ENCODE results near the gene CDA. TPM values are rescaled to one million over a fixed set of nuclear protein-coding genes. Genes with fewer than 3 reads are reported as not detected.
A peak's percentile ranks its signal among the peaks of the same experiment; 100 is the strongest.

Gene CDA
- total and polyA plus RNA-seq, 2 donors from 2014 or later = 6.0 to 29.9 TPM

- peaks cover 0 to 10% (median 6%) of the 10 kb centered on the region in 3 donors for H3K4me1 ChIP-seq (ENCODE audit: control insufficient read depth in 2 of 3, insufficient read depth in 2 of 3, low read depth in 1 of 3, low read length in 3 of 3)
- no peaks in the 10 kb centered on the region for H3K9me3 ChIP-seq (ENCODE audit: control insufficient read depth in 2 of 3, insufficient read depth in 1 of 3, low read length in 3 of 3)
- H3K9ac ChIP-seq (ENCODE audit: low read length in 3 of 3) = peak overlapping the region; percentile 57 to 81 (median 59)
- H3K27ac ChIP-seq (ENCODE audit: low read depth in 2 of 2, low read length in 2 of 2) = no peak overlapping the region
- no peak for TF ChIP-seq CTCF (IDR thresholded peaks at IDR 0.05; ENCODE audit: borderline replicate concordance, extremely low read depth, insufficient read depth)
- peaks cover 2 to 31% (median 12%) of the 10 kb centered on the region in 3 donors for H3K36me3 ChIP-seq (ENCODE audit: control insufficient read depth in 2 of 3, insufficient read depth in 3 of 3, low read length in 3 of 3)
- no peak for FAIRE-seq
- intact Hi-C loops (cut with DNase I) = no loop called here
- no peaks in the 10 kb centered on the region for H3K27me3 ChIP-seq (ENCODE audit: control insufficient read depth, insufficient read depth, low read length)
- H3K4me3 ChIP-seq (ENCODE audit: low read length in 3 of 3) = peak overlapping the region; percentile 79 to 96 (median 88)
- no peak for DNase-seq
These were observed 71.5 kb downstream of the CDA start for GRCh38 chr1:20660363-20660762.

GRCh38 chr1:20660847-20661206 is 71.9 kb downstream of the CDA start:
- H3K9ac ChIP-seq (ENCODE audit: low read length in 3 of 3) = peak overlapping the region; percentile 57 to 81 (median 59)
- no peak for TF ChIP-seq CTCF (IDR thresholded peaks at IDR 0.05; ENCODE audit: borderline replicate concordance, extremely low read depth, insufficient read depth)
- peaks cover 0 to 10% (median 6%) of the 10 kb centered on the region in 3 donors for H3K4me1 ChIP-seq (ENCODE audit: control insufficient read depth in 2 of 3, insufficient read depth in 2 of 3, low read depth in 1 of 3, low read length in 3 of 3)
- no peak overlapping the region for H3K27ac ChIP-seq (ENCODE audit: low read depth in 2 of 2, low read length in 2 of 2)
- H3K36me3 ChIP-seq (ENCODE audit: control insufficient read depth in 2 of 3, insufficient read depth in 3 of 3, low read length in 3 of 3) = peaks cover 2 to 26% (median 8%) of the 10 kb centered on the region in 3 donors
- intact Hi-C loops (cut with DNase I) = no loop called here
- H3K27me3 ChIP-seq (ENCODE audit: control insufficient read depth, insufficient read depth, low read length) = no peaks in the 10 kb centered on the region
- peak overlapping the region; percentile 79 to 96 (median 88) for H3K4me3 ChIP-seq (ENCODE audit: low read length in 3 of 3)
- no peak for FAIRE-seq
- DNase-seq = no peak
- H3K9me3 ChIP-seq (ENCODE audit: control insufficient read depth in 2 of 3, insufficient read depth in 1 of 3, low read length in 3 of 3) = no peaks in the 10 kb centered on the region

GRCh38 chr1:20661207-20662109 is 72.6 kb downstream of the CDA start, which contains the start of gene DDOST:
DDOST (minus strand) TSS chr1:20661369; CDS start chr1:20661350, 19 bp downstream.
- DNase-seq (peak; percentile 98 to 99 (median 99)), FAIRE-seq (peak; percentile 98)
- intact Hi-C loops (cut with DNase I) = no loop called here
- Histone ChIP-seq H3K4me1 (ENCODE audit: control insufficient read depth in 2 of 3, insufficient read depth in 2 of 3, low read depth in 1 of 3, low read length in 3 of 3) (peaks cover 0 to 10% (median 6%) of the 10 kb centered on the region in 3 donors), H3K27ac (ENCODE audit: low read depth in 2 of 2, low read length in 2 of 2) (peak within 1 kb of the TSS; percentile 34 to 51), H3K9me3 (ENCODE audit: control insufficient read depth in 2 of 3, insufficient read depth in 1 of 3, low read length in 3 of 3) (no peaks in the 10 kb centered on the region), H3K36me3 (ENCODE audit: control insufficient read depth in 2 of 3, insufficient read depth in 3 of 3, low read length in 3 of 3) (peaks cover 0 to 20% (median 2%) of the 10 kb centered on the region in 3 donors), H3K27me3 (ENCODE audit: control insufficient read depth, insufficient read depth, low read length) (no peaks in the 10 kb centered on the region), H3K4me3 (ENCODE audit: low read length in 3 of 3) (peak within 1 kb of the TSS; percentile 79 to 96 (median 88)), H3K9ac (ENCODE audit: low read length in 3 of 3) (peak within 1 kb of the TSS; percentile 59 to 82 (median 70))
- TF ChIP-seq CTCF (IDR thresholded peaks at IDR 0.05; ENCODE audit: borderline replicate concordance, extremely low read depth, insufficient read depth) = peak; percentile 44

Data from kidney (tissue), 14 donors.